SK-N-SH treated with all-trans-retinoic acid at 6 μM for 48 hours (cell line): ENCODE measurements around the gene LILRB3.

ENCODE experiments used
- ATAC-seq: fragments of 200-7000 bp; cut with Tn5 transposase; 3 replicates; pipeline ENCODE4 v1.9.1; 2020; ENCODE audit warnings: mild to moderate bottlenecking, moderate library complexity
- ARNTL ChIP-seq: fragments of 450-650 bp; formaldehyde crosslinking; IDR thresholded peaks from 2 replicates; pipeline ENCODE4 v1.5.0; 2020; ENCODE audit warnings: low read depth, mild to moderate bottlenecking, moderate library complexity, borderline replicate concordance
- BACH2 ChIP-seq: fragments of 250-450 bp; sonication (Bioruptor Pico); IDR thresholded peaks from 2 replicates; pipeline ENCODE4 v1.9.0; 2021; ENCODE audit warnings: mild to moderate bottlenecking, borderline replicate concordance
- CREB5 ChIP-seq: fragments of 250-450 bp; sonication (Bioruptor Pico); IDR thresholded peaks from 2 replicates; pipeline ENCODE4 v1.5.1; 2020; ENCODE audit warnings: low read depth, mild to moderate bottlenecking, moderate library complexity
- CSDC2 ChIP-seq: fragments of 250-450 bp; sonication (Bioruptor Pico); IDR thresholded peaks from 2 replicates; pipeline ENCODE4 v1.5.0; 2020; ENCODE audit warnings: mild to moderate bottlenecking, moderate library complexity
- GLIS3 ChIP-seq: fragments of 250-450 bp; sonication (Bioruptor Pico); IDR thresholded peaks from 2 replicates; pipeline ENCODE4 v1.5.0; 2020; ENCODE audit warnings: mild to moderate bottlenecking, moderate library complexity
- ISL1 ChIP-seq: fragments of 250-450 bp; sonication (Bioruptor Pico); IDR thresholded peaks from 2 replicates; pipeline ENCODE4 v2.1.2; 2022; ENCODE audit warnings: mild to moderate bottlenecking, moderate library complexity
- PPARA ChIP-seq: fragments of 250-450 bp; sonication (Bioruptor Pico); IDR thresholded peaks from 2 replicates; pipeline ENCODE4 v1.5.0; 2020; ENCODE audit warnings: mild to moderate bottlenecking, borderline replicate concordance
- RARB ChIP-seq: fragments of 250-450 bp; sonication (Bioruptor Pico); IDR thresholded peaks from 2 replicates; pipeline ENCODE4 v1.8.0; 2021; ENCODE audit warnings: mild to moderate bottlenecking, moderate library complexity
- SNAI2 ChIP-seq: fragments of 250-450 bp; sonication (Bioruptor Pico); IDR thresholded peaks from 2 replicates; pipeline ENCODE4 v1.5.0; 2020; ENCODE audit warnings: mild to moderate bottlenecking, moderate library complexity
- TOX ChIP-seq: fragments of 250-450 bp; sonication (Bioruptor Pico); IDR thresholded peaks from 2 replicates; pipeline ENCODE4 v1.8.0; 2021; ENCODE audit warnings: mild to moderate bottlenecking, moderate library complexity, borderline replicate concordance
- ZC3H10 ChIP-seq: fragments of 250-450 bp; sonication (Bioruptor Pico); IDR thresholded peaks from 2 replicates; pipeline ENCODE4 v1.5.1; 2021; ENCODE audit warnings: mild to moderate bottlenecking, moderate library complexity
- ZFP30 ChIP-seq: fragments of 450-650 bp; formaldehyde crosslinking; IDR thresholded peaks from 2 replicates; pipeline ENCODE4 v1.5.0; 2022; ENCODE audit warnings: mild to moderate bottlenecking, moderate library complexity
- ZNF565 ChIP-seq: fragments of 450-650 bp; formaldehyde crosslinking; conservative IDR thresholded peaks from 2 replicates; pipeline ENCODE4 v1.5.0; 2020; ENCODE audit warnings: low read depth, mild to moderate bottlenecking, moderate library complexity
- ZNF70 ChIP-seq: fragments of 450-650 bp; formaldehyde crosslinking; IDR thresholded peaks from 2 replicates; pipeline ENCODE4 v1.5.0; 2020; ENCODE audit warnings: mild to moderate bottlenecking, moderate library complexity
- ZNF8 ChIP-seq: fragments of 450-650 bp; formaldehyde crosslinking; IDR thresholded peaks from 2 replicates; pipeline ENCODE4 v1.5.0; 2020; ENCODE audit warnings: mild to moderate bottlenecking, moderate library complexity
- TF ChIP-seq, protein P1 (sequence below): fragments of 250-450 bp; sonication (Bioruptor Pico); IDR thresholded peaks from 2 replicates; pipeline ENCODE4 v1.5.1; 2021; ENCODE audit warnings: mild to moderate bottlenecking, moderate library complexity
- TF ChIP-seq, protein P2 (sequence below): fragments of 250-450 bp; sonication (Bioruptor Pico); IDR thresholded peaks from 2 replicates; pipeline ENCODE4 v1.8.0; 2020; ENCODE audit warnings: mild to moderate bottlenecking, moderate library complexity, borderline replicate concordance
- TF ChIP-seq, protein P3 (sequence below): fragments of 250-450 bp; sonication (Bioruptor Pico); IDR thresholded peaks from 2 replicates; pipeline ENCODE4 v1.5.0; 2020; ENCODE audit warnings: mild to moderate bottlenecking, moderate library complexity
- TF ChIP-seq, protein P4 (sequence below): fragments of 250-450 bp; sonication (Bioruptor Pico); IDR thresholded peaks from 2 replicates; pipeline ENCODE4 v1.8.0; 2021; ENCODE audit warnings: low read depth, mild to moderate bottlenecking, moderate library complexity, borderline replicate concordance

The LILRB3 gene

DNA sequence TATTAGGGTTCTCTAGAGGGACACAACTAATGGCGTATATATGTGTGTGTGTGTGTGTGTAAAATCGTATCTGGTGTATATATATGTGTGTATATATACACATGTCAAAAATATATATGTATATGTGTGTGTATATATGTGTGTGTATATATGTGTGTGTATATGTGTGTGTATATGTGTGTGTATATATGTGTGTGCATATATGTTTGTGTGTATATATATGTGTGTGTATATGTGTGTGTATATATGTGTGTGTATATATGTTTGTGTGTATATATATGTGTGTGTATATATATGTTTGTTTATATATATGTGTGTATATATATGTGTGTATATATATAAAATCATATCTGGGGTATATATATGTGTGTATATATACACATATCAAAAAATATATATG, 39.7 kb upstream of the LILRB3 start:
- ATAC-seq: no peak
- no peak for TF ChIP-seq RARB (CRISPR knock-in tag)
- no peak for TF ChIP-seq PPARA (CRISPR knock-in tag)
- TF ChIP-seq, protein P1, sequence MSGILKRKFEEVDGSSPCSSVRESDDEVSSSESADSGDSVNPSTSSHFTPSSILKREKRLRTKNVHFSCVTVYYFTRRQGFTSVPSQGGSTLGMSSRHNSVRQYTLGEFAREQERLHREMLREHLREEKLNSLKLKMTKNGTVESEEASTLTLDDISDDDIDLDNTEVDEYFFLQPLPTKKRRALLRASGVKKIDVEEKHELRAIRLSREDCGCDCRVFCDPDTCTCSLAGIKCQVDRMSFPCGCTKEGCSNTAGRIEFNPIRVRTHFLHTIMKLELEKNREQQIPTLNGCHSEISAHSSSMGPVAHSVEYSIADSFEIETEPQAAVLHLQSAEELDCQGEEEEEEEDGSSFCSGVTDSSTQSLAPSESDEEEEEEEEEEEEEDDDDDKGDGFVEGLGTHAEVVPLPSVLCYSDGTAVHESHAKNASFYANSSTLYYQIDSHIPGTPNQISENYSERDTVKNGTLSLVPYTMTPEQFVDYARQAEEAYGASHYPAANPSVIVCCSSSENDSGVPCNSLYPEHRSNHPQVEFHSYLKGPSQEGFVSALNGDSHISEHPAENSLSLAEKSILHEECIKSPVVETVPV: no peak
- TF ChIP-seq ZC3H10 (CRISPR knock-in tag): no peak
- TF ChIP-seq ZNF8 (CRISPR knock-in tag): no peak
- TF ChIP-seq, protein P2, sequence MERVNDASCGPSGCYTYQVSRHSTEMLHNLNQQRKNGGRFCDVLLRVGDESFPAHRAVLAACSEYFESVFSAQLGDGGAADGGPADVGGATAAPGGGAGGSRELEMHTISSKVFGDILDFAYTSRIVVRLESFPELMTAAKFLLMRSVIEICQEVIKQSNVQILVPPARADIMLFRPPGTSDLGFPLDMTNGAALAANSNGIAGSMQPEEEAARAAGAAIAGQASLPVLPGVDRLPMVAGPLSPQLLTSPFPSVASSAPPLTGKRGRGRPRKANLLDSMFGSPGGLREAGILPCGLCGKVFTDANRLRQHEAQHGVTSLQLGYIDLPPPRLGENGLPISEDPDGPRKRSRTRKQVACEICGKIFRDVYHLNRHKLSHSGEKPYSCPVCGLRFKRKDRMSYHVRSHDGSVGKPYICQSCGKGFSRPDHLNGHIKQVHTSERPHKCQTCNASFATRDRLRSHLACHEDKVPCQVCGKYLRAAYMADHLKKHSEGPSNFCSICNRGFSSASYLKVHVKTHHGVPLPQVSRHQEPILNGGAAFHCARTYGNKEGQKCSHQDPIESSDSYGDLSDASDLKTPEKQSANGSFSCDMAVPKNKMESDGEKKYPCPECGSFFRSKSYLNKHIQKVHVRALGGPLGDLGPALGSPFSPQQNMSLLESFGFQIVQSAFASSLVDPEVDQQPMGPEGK (CRISPR knock-in tag): no peak
- TF ChIP-seq SNAI2: no peak
- no peak for TF ChIP-seq ZNF565 (CRISPR knock-in tag)
- no peak for TF ChIP-seq TOX
- TF ChIP-seq, protein P3, sequence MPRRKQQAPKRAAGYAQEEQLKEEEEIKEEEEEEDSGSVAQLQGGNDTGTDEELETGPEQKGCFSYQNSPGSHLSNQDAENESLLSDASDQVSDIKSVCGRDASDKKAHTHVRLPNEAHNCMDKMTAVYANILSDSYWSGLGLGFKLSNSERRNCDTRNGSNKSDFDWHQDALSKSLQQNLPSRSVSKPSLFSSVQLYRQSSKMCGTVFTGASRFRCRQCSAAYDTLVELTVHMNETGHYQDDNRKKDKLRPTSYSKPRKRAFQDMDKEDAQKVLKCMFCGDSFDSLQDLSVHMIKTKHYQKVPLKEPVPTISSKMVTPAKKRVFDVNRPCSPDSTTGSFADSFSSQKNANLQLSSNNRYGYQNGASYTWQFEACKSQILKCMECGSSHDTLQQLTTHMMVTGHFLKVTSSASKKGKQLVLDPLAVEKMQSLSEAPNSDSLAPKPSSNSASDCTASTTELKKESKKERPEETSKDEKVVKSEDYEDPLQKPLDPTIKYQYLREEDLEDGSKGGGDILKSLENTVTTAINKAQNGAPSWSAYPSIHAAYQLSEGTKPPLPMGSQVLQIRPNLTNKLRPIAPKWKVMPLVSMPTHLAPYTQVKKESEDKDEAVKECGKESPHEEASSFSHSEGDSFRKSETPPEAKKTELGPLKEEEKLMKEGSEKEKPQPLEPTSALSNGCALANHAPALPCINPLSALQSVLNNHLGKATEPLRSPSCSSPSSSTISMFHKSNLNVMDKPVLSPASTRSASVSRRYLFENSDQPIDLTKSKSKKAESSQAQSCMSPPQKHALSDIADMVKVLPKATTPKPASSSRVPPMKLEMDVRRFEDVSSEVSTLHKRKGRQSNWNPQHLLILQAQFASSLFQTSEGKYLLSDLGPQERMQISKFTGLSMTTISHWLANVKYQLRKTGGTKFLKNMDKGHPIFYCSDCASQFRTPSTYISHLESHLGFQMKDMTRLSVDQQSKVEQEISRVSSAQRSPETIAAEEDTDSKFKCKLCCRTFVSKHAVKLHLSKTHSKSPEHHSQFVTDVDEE (CRISPR knock-in tag): no peak
- no peak for TF ChIP-seq ISL1 (CRISPR knock-in tag)
- no peak for TF ChIP-seq BACH2
- TF ChIP-seq, protein P4, sequence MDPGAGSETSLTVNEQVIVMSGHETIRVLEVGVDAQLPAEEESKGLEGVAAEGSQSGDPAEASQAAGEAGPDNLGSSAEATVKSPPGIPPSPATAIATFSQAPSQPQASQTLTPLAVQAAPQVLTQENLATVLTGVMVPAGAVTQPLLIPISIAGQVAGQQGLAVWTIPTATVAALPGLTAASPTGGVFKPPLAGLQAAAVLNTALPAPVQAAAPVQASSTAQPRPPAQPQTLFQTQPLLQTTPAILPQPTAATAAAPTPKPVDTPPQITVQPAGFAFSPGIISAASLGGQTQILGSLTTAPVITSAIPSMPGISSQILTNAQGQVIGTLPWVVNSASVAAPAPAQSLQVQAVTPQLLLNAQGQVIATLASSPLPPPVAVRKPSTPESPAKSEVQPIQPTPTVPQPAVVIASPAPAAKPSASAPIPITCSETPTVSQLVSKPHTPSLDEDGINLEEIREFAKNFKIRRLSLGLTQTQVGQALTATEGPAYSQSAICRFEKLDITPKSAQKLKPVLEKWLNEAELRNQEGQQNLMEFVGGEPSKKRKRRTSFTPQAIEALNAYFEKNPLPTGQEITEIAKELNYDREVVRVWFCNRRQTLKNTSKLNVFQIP (CRISPR knock-in tag): no peak
- no peak for TF ChIP-seq ZNF70
- no peak for TF ChIP-seq CREB5 (CRISPR knock-in tag)

GRCh38 chr19:54262066-54262465, 39.3 kb upstream of the LILRB3 start:
- TF ChIP-seq, protein P1: no peak
- no peak for TF ChIP-seq ZNF8 (CRISPR knock-in tag)
- TF ChIP-seq TOX: no peak
- no peak for TF ChIP-seq GLIS3 (CRISPR knock-in tag)
- TF ChIP-seq, protein P4 (CRISPR knock-in tag): no peak
- TF ChIP-seq SNAI2: no peak
- no peak for TF ChIP-seq CSDC2
- no peak for TF ChIP-seq CREB5 (CRISPR knock-in tag)
- no peak for TF ChIP-seq ZFP30 (CRISPR knock-in tag)
- TF ChIP-seq, protein P2 (CRISPR knock-in tag): no peak
- TF ChIP-seq PPARA (CRISPR knock-in tag): no peak
- TF ChIP-seq ARNTL (CRISPR knock-in tag): no peak
- no peak for ATAC-seq
